Trophoblast cell (in vitro differentiated cells and primary cell): ENCODE measurements around the gene EHD4.

ENCODE experiments used
- DNase-seq, 2 donors: peaks; one replicate each; pipeline ENCODE4 v3.0.0-alpha.2; 2016
- H2AFZ ChIP-seq: 2 replicates; pipeline ENCODE4 v1.6.1; 2013; ENCODE audit warnings: low read length, moderate library complexity, mild to moderate bottlenecking; ENCODE audit not compliant: insufficient read depth, poor library complexity
- H2AK5ac ChIP-seq: 2 replicates; pipeline ENCODE4 v1.6.1; 2013; ENCODE audit warnings: mild to moderate bottlenecking, low read length
- H2BK120ac ChIP-seq: 2 replicates; pipeline ENCODE4 v1.6.1; 2013; ENCODE audit warnings: low read length, mild to moderate bottlenecking, moderate library complexity; ENCODE audit not compliant: insufficient read depth, poor library complexity
- H2BK12ac ChIP-seq: 2 replicates; pipeline ENCODE4 v1.6.1; 2013; ENCODE audit warnings: mild to moderate bottlenecking, low read length, moderate library complexity
- H2BK5ac ChIP-seq: 2 replicates; pipeline ENCODE4 v1.6.1; 2013; ENCODE audit warnings: low read length, low read depth, moderate library complexity, mild to moderate bottlenecking; ENCODE audit not compliant: poor library complexity
- H3K14ac ChIP-seq: 2 replicates; pipeline ENCODE4 v1.6.1; 2013; ENCODE audit warnings: mild to moderate bottlenecking, low read length
- H3K18ac ChIP-seq: 2 replicates; pipeline ENCODE4 v1.6.1; 2013; ENCODE audit warnings: mild to moderate bottlenecking, low read length
- H3K23ac ChIP-seq: 2 replicates; pipeline ENCODE4 v1.6.1; 2013; ENCODE audit warnings: low read length
- H3K27ac ChIP-seq: 2 replicates; pipeline ENCODE4 v1.5.1; 2013; ENCODE audit warnings: low read depth, mild to moderate bottlenecking, inconsistent platforms, low read length, moderate library complexity
- H3K27me3 ChIP-seq: 2 replicates; pipeline ENCODE4 v1.6.1; 2013; ENCODE audit warnings: inconsistent platforms, mild to moderate bottlenecking, low read length, moderate library complexity; ENCODE audit not compliant: insufficient read depth
- H3K36me3 ChIP-seq, 2 experiments: 1 replicate in 1 of 2; 2 replicates in 1 of 2; pipeline ENCODE4 v1.6.1; 2013; ENCODE audit warnings: low read length in 2 of 2, mild to moderate bottlenecking in 2 of 2, moderate library complexity in 1 of 2; ENCODE audit not compliant: insufficient read depth in 2 of 2, control insufficient read depth in 1 of 2
- H3K4ac ChIP-seq: 2 replicates; pipeline ENCODE4 v1.6.1; 2013; ENCODE audit warnings: low read depth, mild to moderate bottlenecking, low read length, moderate library complexity
- H3K4me1 ChIP-seq, 2 experiments: 1 replicate in 1 of 2; 2 replicates in 1 of 2; pipeline ENCODE4 v1.6.1; 2013; ENCODE audit warnings: low read length in 2 of 2, mild to moderate bottlenecking in 2 of 2, moderate library complexity in 1 of 2; ENCODE audit not compliant: insufficient read depth in 2 of 2, control insufficient read depth in 1 of 2
- H3K4me2 ChIP-seq: 2 replicates; pipeline ENCODE4 v1.6.1; 2013; ENCODE audit warnings: inconsistent platforms, mild to moderate bottlenecking, low read length, moderate library complexity
- H3K4me3 ChIP-seq: 2 replicates; pipeline ENCODE4 v1.5.1; 2013; ENCODE audit warnings: mild to moderate bottlenecking, low read depth, low read length, inconsistent platforms
- H3K79me1 ChIP-seq: one replicate; pipeline ENCODE4 v1.6.1; 2013; ENCODE audit warnings: low read length
- H3K79me2 ChIP-seq: 2 replicates; pipeline ENCODE4 v1.6.1; 2013; ENCODE audit warnings: low read length, mild to moderate bottlenecking; ENCODE audit not compliant: control insufficient read depth, insufficient read depth, poor library complexity
- H3K9ac ChIP-seq: 2 replicates; pipeline ENCODE4 v1.6.1; 2013; ENCODE audit warnings: mild to moderate bottlenecking, low read length
- H3K9me3 ChIP-seq: 2 replicates; pipeline ENCODE4 v1.6.1; 2013; ENCODE audit warnings: low read depth, mild to moderate bottlenecking, control low read depth, inconsistent platforms, low read length; ENCODE audit not compliant: insufficient read depth
- H4K12ac ChIP-seq: 2 replicates; pipeline ENCODE4 v1.6.1; 2013; ENCODE audit warnings: low read depth, mild to moderate bottlenecking, low read length, moderate library complexity
- H4K8ac ChIP-seq: 2 replicates; pipeline ENCODE4 v1.6.1; 2013; ENCODE audit warnings: low read depth, mild to moderate bottlenecking, low read length, moderate library complexity
- H4K91ac ChIP-seq: one replicate; pipeline ENCODE4 v1.6.1; 2013; ENCODE audit warnings: low read depth, mild to moderate bottlenecking, low read length, moderate library complexity
- WGBS: extraction: QIAGEN DNeasy Blood & Tissue Kit; methylation state at CpG from one replicate; pipeline ENCODE4 v1.1.7; 2013; ENCODE audit warnings: missing lambda C conversion rate; ENCODE audit not compliant: insufficient read length, insufficient coverage; ENCODE audit errors: extremely low coverage; 5-methylcytosine and 5-hydroxymethylcytosine counted together

The EHD4 gene

DNA sequence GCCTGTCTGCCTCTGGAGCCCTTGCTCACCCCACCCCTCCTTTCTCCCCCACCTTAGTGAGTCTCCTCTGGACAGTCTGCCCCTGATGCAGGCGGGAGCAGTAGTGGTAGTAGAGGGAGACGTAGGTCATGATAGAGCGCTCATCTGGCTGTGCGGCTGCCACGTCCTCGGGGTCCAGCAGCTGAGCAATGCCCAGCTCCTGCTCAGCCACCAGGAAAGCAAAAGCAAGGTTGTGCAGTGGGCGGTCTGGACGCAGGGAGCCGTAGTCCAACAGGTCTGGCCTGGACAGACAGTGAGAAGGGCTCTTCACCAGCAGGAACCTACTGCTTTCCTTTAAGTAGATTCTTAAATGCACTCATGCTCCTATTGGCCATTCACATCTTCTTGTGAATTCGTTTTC, 85.2 kb downstream of the EHD4 start:
- no peak overlapping the region for H4K91ac ChIP-seq
- H2BK120ac ChIP-seq, result no peak overlapping the region
- no peaks in the 10 kb centered on the region for H3K36me3 ChIP-seq
- no peak overlapping the region for H2BK12ac ChIP-seq
- H2AFZ ChIP-seq, result no peak overlapping the region
- H3K9ac ChIP-seq, result no peak overlapping the region
- no peaks in the 10 kb centered on the region for H3K79me2 ChIP-seq
- H3K27ac ChIP-seq, result no peak overlapping the region
- no peak overlapping the region for H2AK5ac ChIP-seq
- no peaks in the 10 kb centered on the region for H3K27me3 ChIP-seq
- H3K4me1 ChIP-seq, result peaks cover 4 to 5% of the 10 kb centered on the region in 2 experiments
- no peak overlapping the region for H3K4ac ChIP-seq
- H3K18ac ChIP-seq, result no peak overlapping the region
- DNase-seq, result no peak
- H3K9me3 ChIP-seq, result peaks cover 2% of the 10 kb centered on the region
- H3K4me2 ChIP-seq, result no peak overlapping the region
- no peak overlapping the region for H4K8ac ChIP-seq
- no peak overlapping the region for H3K23ac ChIP-seq
- no peak overlapping the region for H4K12ac ChIP-seq
- H3K79me1 ChIP-seq, result no peaks in the 10 kb centered on the region
- no CpG with 5 or more reads among the region's 10 CpGs for WGBS
- no peak overlapping the region for H2BK5ac ChIP-seq
- H3K4me3 ChIP-seq, result no peak overlapping the region
- H3K14ac ChIP-seq, result no peak overlapping the region

DNA sequence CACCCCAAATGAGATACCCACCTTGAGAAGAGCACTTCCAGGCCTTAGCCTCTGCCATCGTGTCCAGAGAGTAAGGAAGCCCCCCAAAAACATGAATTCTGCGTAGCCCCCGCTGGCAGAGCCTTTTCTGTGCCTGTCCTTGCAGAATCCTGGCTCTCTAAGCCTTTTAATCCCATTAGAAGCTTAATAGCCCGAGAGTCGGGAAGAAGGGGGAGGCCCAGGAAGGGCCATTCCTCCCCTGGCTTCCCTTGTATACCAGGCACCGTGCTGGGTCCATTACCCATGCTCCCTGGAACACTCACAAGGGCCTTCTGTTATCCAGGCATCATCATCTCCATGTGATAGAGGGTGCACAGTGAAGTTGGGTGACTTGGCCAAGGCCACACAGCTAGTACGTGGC, 85.6 kb downstream of the EHD4 start:
- H2AFZ ChIP-seq, result no peak overlapping the region
- no peaks in the 10 kb centered on the region for H3K79me2 ChIP-seq
- H3K23ac ChIP-seq, result no peak overlapping the region
- no peak for DNase-seq
- no peak overlapping the region for H3K4me2 ChIP-seq
- H2AK5ac ChIP-seq, result no peak overlapping the region
- H3K27ac ChIP-seq, result no peak overlapping the region
- no peak overlapping the region for H4K12ac ChIP-seq
- H2BK5ac ChIP-seq, result no peak overlapping the region
- H2BK12ac ChIP-seq, result no peak overlapping the region
- no CpG with 5 or more reads among the region's 7 CpGs for WGBS
- no peaks in the 10 kb centered on the region for H3K36me3 ChIP-seq
- peaks cover 5 to 8% of the 10 kb centered on the region in 2 experiments for H3K4me1 ChIP-seq
- no peak overlapping the region for H4K91ac ChIP-seq
- no peaks in the 10 kb centered on the region for H3K79me1 ChIP-seq
- no peak overlapping the region for H3K14ac ChIP-seq
- no peak overlapping the region for H3K9ac ChIP-seq
- H4K8ac ChIP-seq, result no peak overlapping the region
- H3K4me3 ChIP-seq, result no peak overlapping the region
- H3K9me3 ChIP-seq, result peaks cover 5% of the 10 kb centered on the region
- no peak overlapping the region for H3K4ac ChIP-seq
- H2BK120ac ChIP-seq, result no peak overlapping the region
- no peak overlapping the region for H3K18ac ChIP-seq
- peaks cover 2% of the 10 kb centered on the region for H3K27me3 ChIP-seq

GRCh38 chr15:41885841-41886240, 86.5 kb downstream of the EHD4 start:
- no peak overlapping the region for H2AFZ ChIP-seq
- H4K8ac ChIP-seq, result no peak overlapping the region
- no peak overlapping the region for H4K12ac ChIP-seq
- no peak overlapping the region for H3K18ac ChIP-seq
- H3K36me3 ChIP-seq, result no peaks in the 10 kb centered on the region
- H3K79me2 ChIP-seq, result no peaks in the 10 kb centered on the region
- H3K9ac ChIP-seq, result no peak overlapping the region
- H3K79me1 ChIP-seq, result no peaks in the 10 kb centered on the region
- H3K27me3 ChIP-seq, result peaks cover 9% of the 10 kb centered on the region
- no peak overlapping the region for H4K91ac ChIP-seq
- H3K9me3 ChIP-seq, result peaks cover 5% of the 10 kb centered on the region
- no peak overlapping the region for H3K14ac ChIP-seq
- H3K4me3 ChIP-seq, result no peak overlapping the region
- no peak overlapping the region for H3K27ac ChIP-seq
- no peak overlapping the region for H2BK120ac ChIP-seq
- H2BK12ac ChIP-seq, result no peak overlapping the region
- H2AK5ac ChIP-seq, result no peak overlapping the region
- H3K4me2 ChIP-seq, result no peak overlapping the region
- H3K4ac ChIP-seq, result no peak overlapping the region
- H3K4me1 ChIP-seq, result peaks cover 5 to 10% of the 10 kb centered on the region in 2 experiments
- DNase-seq, result no peak
- no peak overlapping the region for H3K23ac ChIP-seq
- H2BK5ac ChIP-seq, result no peak overlapping the region
- no CpG with 5 or more reads among the region's 14 CpGs for WGBS

DNA sequence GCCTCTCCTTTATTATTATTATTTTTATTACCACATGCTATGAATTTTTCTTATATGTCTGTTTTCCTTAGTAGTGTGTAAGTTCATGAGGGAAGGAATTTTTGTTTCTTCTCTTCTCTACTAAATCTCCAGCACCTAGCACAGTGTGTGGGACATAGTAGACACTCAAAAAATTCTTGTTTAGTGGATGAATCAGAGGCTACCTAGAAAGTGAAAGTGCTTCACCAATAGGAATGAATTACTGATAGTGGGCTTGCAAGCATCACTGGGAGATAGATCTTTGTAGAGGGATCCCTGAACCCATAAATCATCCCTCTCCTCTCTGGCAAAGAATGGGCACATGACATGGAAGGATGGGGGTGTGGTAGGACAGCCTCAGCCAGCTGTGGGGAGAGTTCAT, 87.0 kb downstream of the EHD4 start:
- Histone ChIP-seq H2AFZ (no peak overlapping the region), H2BK5ac (no peak overlapping the region), H3K4me3 (no peak overlapping the region), H3K4me1 (peaks cover 5 to 10% of the 10 kb centered on the region in 2 experiments), H2BK12ac (no peak overlapping the region), H3K4me2 (no peak overlapping the region), H3K79me1 (no peaks in the 10 kb centered on the region), H3K36me3 (no peaks in the 10 kb centered on the region), H3K9me3 (peaks cover 5% of the 10 kb centered on the region), H4K12ac (no peak overlapping the region), H3K27me3 (peaks cover 14% of the 10 kb centered on the region), H2AK5ac (no peak overlapping the region), H3K23ac (no peak overlapping the region), H3K14ac (no peak overlapping the region), H3K79me2 (no peaks in the 10 kb centered on the region), H2BK120ac (no peak overlapping the region), H3K9ac (no peak overlapping the region), H3K18ac (no peak overlapping the region), H3K27ac (no peak overlapping the region), H4K8ac (no peak overlapping the region), H3K4ac (no peak overlapping the region), H4K91ac (no peak overlapping the region)
- no peak for DNase-seq
